Measurements from ENCODE around the gene GRK7. TPM values are rescaled to one million over a fixed set of nuclear protein-coding genes. Genes with fewer than 3 reads are reported as not detected.
"Not testable (repeated sequence)": the region's sequence is repeated elsewhere in the genome, so short reads cannot be mapped to it uniquely, and the experiment has no call there.

GRK7 gene
- total RNA-seq, 1 donor from 2014 or later, result 0.12 TPM

- no peak overlapping the region for H3K4me3 ChIP-seq
- ATAC-seq, result no peak
- no peak for TF ChIP-seq CTCF (IDR thresholded peaks at IDR 0.05)
- no peak for DNase-seq
- no peak overlapping the region for H3K27ac ChIP-seq
- no peaks in the 10 kb centered on the region for H3K4me1 ChIP-seq
- H3K27me3 ChIP-seq, result no peaks in the 10 kb centered on the region
- H3K36me3 ChIP-seq, result no peaks in the 10 kb centered on the region
- intact Hi-C loops (cut with DNase I), result no loop called here
- H3K9me3 ChIP-seq, result no peaks in the 10 kb centered on the region
Observed at GRCh38 chr3:141783632-141784031, 20.4 kb downstream of the GRK7 start.

GRCh38 chr3:141784096-141784495 is 20.9 kb downstream of the GRK7 start:
- Histone ChIP-seq H3K4me1 (no peaks in the 10 kb centered on the region), H3K36me3 (no peaks in the 10 kb centered on the region), H3K4me3 (no peak overlapping the region), H3K27ac (no peak overlapping the region), H3K9me3 (no peaks in the 10 kb centered on the region), H3K27me3 (no peaks in the 10 kb centered on the region)
- no peak for TF ChIP-seq CTCF (IDR thresholded peaks at IDR 0.05)
- DNase-seq, result no peak
- intact Hi-C loops (cut with DNase I), result no loop called here
- no peak for ATAC-seq

DNA sequence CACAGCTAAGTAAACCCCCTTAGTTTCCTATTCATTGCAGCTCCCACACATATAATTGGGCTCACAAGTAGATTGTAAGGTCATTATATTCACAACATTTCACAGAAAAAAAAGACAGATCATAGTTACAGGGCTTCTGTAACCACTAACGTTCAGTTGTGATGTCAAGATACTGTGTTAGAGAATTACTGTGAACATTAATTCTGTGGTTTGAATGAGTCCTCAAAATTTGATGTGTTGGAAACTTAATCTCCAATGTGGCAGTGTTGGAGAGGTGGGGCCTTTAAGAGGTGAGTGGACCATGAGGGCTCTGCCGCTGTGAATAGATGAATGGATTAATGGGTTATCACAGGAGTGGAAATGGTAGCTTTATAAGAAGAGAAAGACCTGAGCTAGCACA is 21.3 kb downstream of the GRK7 start:
- DNase-seq, result no peak
- Histone ChIP-seq H3K4me3 (no peak overlapping the region), H3K36me3 (no peaks in the 10 kb centered on the region), H3K27me3 (no peaks in the 10 kb centered on the region), H3K27ac (no peak overlapping the region), H3K4me1 (no peaks in the 10 kb centered on the region), H3K9me3 (no peaks in the 10 kb centered on the region)
- TF ChIP-seq CTCF (IDR thresholded peaks at IDR 0.05), result no peak
- ATAC-seq, result no peak
- intact Hi-C loops (cut with DNase I), result no loop called here

- H3K4me1 ChIP-seq, result no peaks in the 10 kb centered on the region
- DNase-seq (no peak), ATAC-seq (peak; percentile 36)
- no peaks in the 10 kb centered on the region for H3K36me3 ChIP-seq
- no peak for TF ChIP-seq CTCF (IDR thresholded peaks at IDR 0.05)
- no peak overlapping the region for H3K27ac ChIP-seq
- no peaks in the 10 kb centered on the region for H3K27me3 ChIP-seq
- no peaks in the 10 kb centered on the region for H3K9me3 ChIP-seq
- H3K4me3 ChIP-seq, result no peak overlapping the region
- intact Hi-C loops (cut with DNase I), result no loop called here
Observed at GRCh38 chr3:141788149-141788548, 24.9 kb downstream of the GRK7 start.

GRCh38 chr3:141788750-141789149 is 25.5 kb downstream of the GRK7 start:
- H3K27me3 ChIP-seq; H3K27ac ChIP-seq; ATAC-seq; H3K4me3 ChIP-seq; H3K36me3 ChIP-seq; H3K9me3 ChIP-seq; H3K4me1 ChIP-seq; intact Hi-C loops (cut with DNase I); DNase-seq: not testable (repeated sequence)

DNA sequence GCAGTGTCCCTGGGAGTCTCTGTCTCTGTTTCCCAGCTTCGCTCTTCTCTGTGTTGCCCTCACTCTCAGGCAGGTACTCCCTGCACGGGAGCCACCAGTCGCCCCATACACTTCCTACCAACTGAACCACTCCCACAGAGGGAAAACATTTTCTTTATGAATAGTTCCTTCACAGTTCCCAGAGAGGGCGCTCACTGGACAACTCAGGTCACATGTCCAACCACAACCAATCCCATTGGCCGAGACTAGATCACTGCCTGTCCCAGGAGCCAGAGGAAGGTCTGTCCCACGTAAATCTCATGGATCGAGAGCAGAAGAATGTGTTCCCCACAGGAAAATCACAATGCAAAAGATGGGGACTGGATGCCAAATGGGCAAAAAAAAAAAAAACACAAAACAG is 26.1 kb downstream of the GRK7 start:
- no peak overlapping the region for H3K27ac ChIP-seq
- no peak for ATAC-seq
- intact Hi-C loops (cut with DNase I), result no loop called here

More for the DNA sequence above, 26.1 kb downstream of the GRK7 start:
- H3K36me3 ChIP-seq, result no peaks in the 10 kb centered on the region
- no peak for DNase-seq
- H3K9me3 ChIP-seq, result no peaks in the 10 kb centered on the region
- H3K27me3 ChIP-seq, result no peaks in the 10 kb centered on the region
- no peaks in the 10 kb centered on the region for H3K4me1 ChIP-seq
- H3K4me3 ChIP-seq, result no peak overlapping the region
- TF ChIP-seq CTCF (IDR thresholded peaks at IDR 0.05), result no peak

All from upper lobe of right lung (tissue), 1 donor.